Gastroesophageal sphincter (tissue), 3 donors: ENCODE data around the gene HDAC11.

Experiments used
- CTCF ChIP-seq, 4 experiments: fragments of 200-600 bp in 2 of 4; fragments of 450-650 bp in 2 of 4; sonication (generic) in 1 of 4; IDR thresholded peaks; one replicate each; pipeline ENCODE4 v1.5.1; 2017 to 2019; ENCODE audit warnings: antibody characterized with exemption in 4 of 4, mild to moderate bottlenecking in 2 of 4, moderate library complexity in 2 of 4
- POLR2A ChIP-seq, 2 donors: fragments of 450-650 bp; IDR thresholded peaks; one replicate each; pipeline ENCODE4 v1.6.1; 2017; ENCODE audit warnings: antibody characterized with exemption in 2 of 2, mild to moderate bottlenecking in 2 of 2, moderate library complexity in 1 of 2
- POLR2AphosphoS5 ChIP-seq: sonication (generic); formaldehyde crosslinking; IDR thresholded peaks from one replicate; pipeline ENCODE4 v1.6.1; 2017; ENCODE audit warnings: antibody characterized with exemption

- TF ChIP-seq POLR2A (IDR thresholded peaks at IDR 0.05): no peak
- no peak for TF ChIP-seq POLR2AphosphoS5
- TF ChIP-seq CTCF (IDR thresholded peaks at IDR 0.05): no peak
Measured at GRCh38 chr3:13535526-13535875, 55.4 kb downstream of the HDAC11 start.
